GM18870 (cell line): Measurements from ENCODE around the gene FEM1C.

Experiments
- ATAC-seq: cut with Tn5 transposase; IDR thresholded peaks from one replicate; pipeline ENCODE4 v1.9.1; 2021; ENCODE audit warnings: moderate library complexity; ENCODE audit not compliant: unreplicated experiment

Gene FEM1C

GRCh38 chr5:115522832-115523403 lies 21.7 kb downstream of the FEM1C start:
- no peak for ATAC-seq

- no peak for ATAC-seq
These were observed 24.4 kb downstream of the FEM1C start for GRCh38 chr5:115520191-115520590.

- no peak for ATAC-seq
These were observed 28.2 kb downstream of the FEM1C start for GRCh38 chr5:115516372-115516771.

GRCh38 chr5:115514220-115514619 lies 30.4 kb downstream of the FEM1C start:
- no peak for ATAC-seq

GRCh38 chr5:115511632-115512031 lies 32.9 kb downstream of the FEM1C start:
- ATAC-seq, result no peak

GRCh38 chr5:115510145-115510645 lies 34.4 kb downstream of the FEM1C start:
- ATAC-seq, result no peak

GRCh38 chr5:115509547-115509946 lies 35.0 kb downstream of the FEM1C start:
- no peak for ATAC-seq

GRCh38 chr5:115507681-115508080 lies 36.9 kb downstream of the FEM1C start:
- ATAC-seq, result no peak

GRCh38 chr5:115503420-115503819 lies 41.2 kb downstream of the FEM1C start:
- ATAC-seq, result no peak

GRCh38 chr5:115501464-115502210 lies 42.9 kb downstream of the FEM1C start:
- no peak for ATAC-seq

GRCh38 chr5:115500225-115500624 lies 44.4 kb downstream of the FEM1C start:
- ATAC-seq, result no peak

GRCh38 chr5:115496936-115497576 lies 47.5 kb downstream of the FEM1C start:
- ATAC-seq, result no peak

GRCh38 chr5:115494570-115495289 lies 49.8 kb downstream of the FEM1C start:
- ATAC-seq, result no peak

- no peak for ATAC-seq
These were observed 54.0 kb downstream of the FEM1C start for GRCh38 chr5:115490596-115490995.

- no peak for ATAC-seq
These were observed 54.8 kb downstream of the FEM1C start for GRCh38 chr5:115489733-115490132.

GRCh38 chr5:115487756-115488155 lies 56.8 kb downstream of the FEM1C start:
- peak; percentile 58 for ATAC-seq

GRCh38 chr5:115487168-115487567 lies 57.4 kb downstream of the FEM1C start:
- ATAC-seq, result no peak

- no peak for ATAC-seq
These were observed 57.8 kb downstream of the FEM1C start for GRCh38 chr5:115486728-115487127.

GRCh38 chr5:115484368-115484767 lies 60.2 kb downstream of the FEM1C start:
- no peak for ATAC-seq

GRCh38 chr5:115480900-115481299 lies 63.7 kb downstream of the FEM1C start:
- no peak for ATAC-seq

- no peak for ATAC-seq
These were observed 64.3 kb downstream of the FEM1C start for GRCh38 chr5:115480271-115480670.
